Mucosa of rectum (tissue), 2 donors: Measurements from ENCODE around the gene THOC2.

Source experiments
- H3K27ac ChIP-seq, 2 donors: one replicate each; pipeline ENCODE4 v1.7.0; 2013; ENCODE audit warnings: inconsistent platforms in 2 of 2, low read depth in 2 of 2, low read length in 2 of 2
- H3K27me3 ChIP-seq, 2 donors: one replicate each; pipeline ENCODE4 v1.7.0; 2013; ENCODE audit warnings: low read length in 2 of 2; ENCODE audit not compliant: control insufficient read depth in 2 of 2, insufficient read depth in 2 of 2
- H3K36me3 ChIP-seq, 2 donors: one replicate each; pipeline ENCODE4 v1.7.0; 2013; ENCODE audit warnings: low read length in 2 of 2; ENCODE audit not compliant: control insufficient read depth in 2 of 2, insufficient read depth in 2 of 2
- H3K4me1 ChIP-seq, 2 donors: one replicate each; pipeline ENCODE4 v1.7.0; 2013; ENCODE audit warnings: low read length in 2 of 2, mild to moderate bottlenecking in 1 of 2; ENCODE audit not compliant: control insufficient read depth in 2 of 2, insufficient read depth in 2 of 2
- H3K4me3 ChIP-seq, 2 donors: one replicate each; pipeline ENCODE4 v1.7.0; 2013; ENCODE audit warnings: low read length in 2 of 2
- H3K9ac ChIP-seq, 2 donors: one replicate each; pipeline ENCODE4 v1.7.0; 2013; ENCODE audit warnings: low read length in 2 of 2, low read depth in 1 of 2, mild to moderate bottlenecking in 1 of 2
- H3K9me3 ChIP-seq, 2 donors: one replicate each; pipeline ENCODE4 v1.7.0; 2013; ENCODE audit warnings: low read length in 2 of 2; ENCODE audit not compliant: control insufficient read depth in 2 of 2
- donor health status: healthy.
- donor health status: Normal muscosa, but diverticular disease.

The THOC2 gene

DNA sequence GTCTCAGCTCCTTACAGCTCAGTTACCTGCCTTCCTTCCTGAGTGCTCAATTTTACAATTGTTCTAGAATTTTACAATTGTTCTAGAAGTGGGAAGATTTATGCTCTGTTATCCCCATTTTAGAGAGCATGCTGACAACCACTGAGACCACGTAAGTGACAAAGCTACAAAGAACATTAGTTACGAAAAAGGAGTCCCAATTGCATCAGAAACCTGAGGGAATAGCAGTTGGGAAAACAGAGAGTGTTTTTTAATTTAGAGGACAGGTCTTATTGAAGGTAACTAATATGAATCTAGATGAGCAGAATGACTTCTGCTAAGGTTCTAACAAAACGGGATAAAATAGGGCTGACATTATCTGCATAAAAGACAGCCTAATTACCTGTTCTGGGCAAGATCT, 103.3 kb downstream of the THOC2 start:
- H3K9me3 ChIP-seq = no peaks in the 10 kb centered on the region

GRCh38 chrX:123626962-123627361, 105.9 kb downstream of the THOC2 start:
- Histone ChIP-seq H3K27ac (no peak overlapping the region), H3K36me3 (peaks cover 9% of the 10 kb centered on the region in 2 donors), H3K4me1 (no peaks in the 10 kb centered on the region), H3K9ac (no peak overlapping the region), H3K4me3 (no peak overlapping the region), H3K27me3 (no peaks in the 10 kb centered on the region), H3K9me3 (no peaks in the 10 kb centered on the region)

More for the DNA sequence above, 103.3 kb downstream of the THOC2 start:
- Histone ChIP-seq H3K9ac (no peak overlapping the region), H3K27me3 (no peaks in the 10 kb centered on the region), H3K4me1 (no peaks in the 10 kb centered on the region), H3K27ac (no peak overlapping the region), H3K36me3 (peaks cover 4 to 10% of the 10 kb centered on the region in 2 donors), H3K4me3 (no peak overlapping the region)

DNA sequence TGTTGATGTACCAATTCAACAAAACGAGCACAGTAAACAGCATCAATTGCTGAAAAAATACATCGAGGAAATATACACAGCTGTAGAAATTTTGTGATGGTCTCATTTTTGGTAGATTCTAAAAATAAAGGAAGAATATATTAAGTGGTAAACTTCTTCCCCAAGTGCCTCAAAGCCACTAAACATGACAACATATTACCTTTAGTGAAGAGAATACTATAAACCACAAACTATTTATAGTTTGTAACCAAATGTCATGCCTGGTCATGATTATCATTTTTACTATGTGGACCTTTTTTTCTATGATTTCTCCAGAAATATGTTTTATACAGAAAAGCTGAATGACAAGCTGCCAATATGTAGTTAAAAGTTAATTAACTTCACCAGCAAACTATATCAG, 106.9 kb downstream of the THOC2 start:
- H3K4me3 ChIP-seq = no peak overlapping the region
- no peaks in the 10 kb centered on the region for H3K27me3 ChIP-seq
- H3K9ac ChIP-seq = no peak overlapping the region
- no peaks in the 10 kb centered on the region for H3K9me3 ChIP-seq
- H3K27ac ChIP-seq = no peak overlapping the region
- no peaks in the 10 kb centered on the region for H3K4me1 ChIP-seq
- peaks cover 11% of the 10 kb centered on the region in 2 donors for H3K36me3 ChIP-seq

DNA sequence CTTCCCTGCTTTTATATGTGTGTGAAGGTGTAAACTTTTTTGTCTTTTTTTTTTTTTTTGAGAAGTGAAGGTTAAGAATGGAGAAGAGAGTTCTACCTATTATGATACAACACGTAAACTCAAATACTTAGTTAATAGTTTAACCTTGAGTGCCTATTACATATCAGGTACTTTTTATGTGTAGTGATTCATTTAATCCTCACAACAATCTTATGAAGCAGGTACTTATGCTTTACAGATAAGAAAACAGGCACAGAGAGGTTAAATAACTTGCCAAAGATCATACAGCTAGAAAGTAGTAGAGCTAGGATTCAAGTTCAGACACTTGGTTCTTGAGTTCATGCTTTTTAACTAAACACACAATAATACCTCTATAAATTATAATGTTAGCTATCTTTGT, 107.4 kb downstream of the THOC2 start:
- Histone ChIP-seq H3K9me3 (no peaks in the 10 kb centered on the region), H3K9ac (no peak overlapping the region), H3K27ac (no peak overlapping the region), H3K27me3 (no peaks in the 10 kb centered on the region), H3K36me3 (peaks cover 15% of the 10 kb centered on the region in 2 donors), H3K4me3 (no peak overlapping the region), H3K4me1 (no peaks in the 10 kb centered on the region)

- Histone ChIP-seq H3K36me3 (peaks cover 11 to 15% of the 10 kb centered on the region in 2 donors), H3K27me3 (no peaks in the 10 kb centered on the region), H3K4me1 (no peaks in the 10 kb centered on the region), H3K27ac (no peak overlapping the region), H3K9me3 (no peaks in the 10 kb centered on the region), H3K4me3 (no peak overlapping the region), H3K9ac (no peak overlapping the region)
Measured at GRCh38 chrX:123617007-123617406, 115.8 kb downstream of the THOC2 start.

DNA sequence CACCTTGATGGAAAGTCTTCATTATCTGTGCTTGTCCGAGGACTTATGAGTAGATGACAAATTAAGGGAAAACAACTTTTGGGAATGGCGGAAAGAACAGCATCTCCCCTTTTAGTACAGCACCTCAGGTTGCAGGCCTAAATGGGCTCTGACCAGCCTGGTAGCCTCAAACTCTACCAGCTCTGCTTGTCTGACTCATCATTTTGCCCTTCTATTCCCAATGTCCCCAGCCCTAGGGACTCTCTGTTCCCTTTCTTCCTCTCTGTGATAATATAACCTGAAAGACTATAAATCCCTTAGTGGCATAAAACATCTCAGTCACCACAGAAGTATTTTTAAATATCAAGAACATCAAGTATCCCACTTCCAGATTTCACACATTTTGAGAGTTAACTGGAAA, 121.9 kb downstream of the THOC2 start:
- Histone ChIP-seq H3K9ac (no peak overlapping the region), H3K27ac (no peak overlapping the region), H3K4me3 (no peak overlapping the region), H3K27me3 (no peaks in the 10 kb centered on the region), H3K9me3 (no peaks in the 10 kb centered on the region), H3K36me3 (peaks cover 3 to 4% of the 10 kb centered on the region in 2 donors), H3K4me1 (no peaks in the 10 kb centered on the region)

- H3K27ac ChIP-seq = no peak overlapping the region
- no peaks in the 10 kb centered on the region for H3K9me3 ChIP-seq
- H3K4me1 ChIP-seq = no peaks in the 10 kb centered on the region
- H3K27me3 ChIP-seq = no peaks in the 10 kb centered on the region
- H3K4me3 ChIP-seq = no peak overlapping the region
- H3K9ac ChIP-seq = no peak overlapping the region
- peaks cover 0 to 3% of the 10 kb centered on the region in 2 donors for H3K36me3 ChIP-seq
Measured at GRCh38 chrX:123607806-123608205, 125.0 kb downstream of the THOC2 start.

GRCh38 chrX:123607270-123607669, 125.6 kb downstream of the THOC2 start:
- H3K4me3 ChIP-seq = no peak overlapping the region
- H3K36me3 ChIP-seq = peaks cover 0 to 3% of the 10 kb centered on the region in 2 donors
- H3K27ac ChIP-seq = no peak overlapping the region
- H3K27me3 ChIP-seq = no peaks in the 10 kb centered on the region
- H3K9ac ChIP-seq = no peak overlapping the region
- no peaks in the 10 kb centered on the region for H3K4me1 ChIP-seq
- H3K9me3 ChIP-seq = no peaks in the 10 kb centered on the region

GRCh38 chrX:123603491-123603890, 129.4 kb downstream of the THOC2 start:
- Histone ChIP-seq H3K4me3 (no peak overlapping the region), H3K27ac (no peak overlapping the region), H3K9ac (no peak overlapping the region), H3K9me3 (no peaks in the 10 kb centered on the region), H3K27me3 (no peaks in the 10 kb centered on the region), H3K4me1 (no peaks in the 10 kb centered on the region), H3K36me3 (peaks cover 0 to 3% of the 10 kb centered on the region in 2 donors)

GRCh38 chrX:123601437-123601836, 131.4 kb downstream of the THOC2 start:
- no peaks in the 10 kb centered on the region for H3K27me3 ChIP-seq
- H3K4me3 ChIP-seq = no peak overlapping the region
- H3K36me3 ChIP-seq = peaks cover 0 to 3% of the 10 kb centered on the region in 2 donors
- no peaks in the 10 kb centered on the region for H3K9me3 ChIP-seq
- no peaks in the 10 kb centered on the region for H3K4me1 ChIP-seq
- H3K27ac ChIP-seq = no peak overlapping the region
- no peak overlapping the region for H3K9ac ChIP-seq

- peaks cover 0 to 3% of the 10 kb centered on the region in 2 donors for H3K36me3 ChIP-seq
- no peaks in the 10 kb centered on the region for H3K4me1 ChIP-seq
- H3K27ac ChIP-seq = no peak overlapping the region
- no peak overlapping the region for H3K4me3 ChIP-seq
- H3K27me3 ChIP-seq = no peaks in the 10 kb centered on the region
- no peak overlapping the region for H3K9ac ChIP-seq
- H3K9me3 ChIP-seq = no peaks in the 10 kb centered on the region
Measured at GRCh38 chrX:123600181-123600580, 132.7 kb downstream of the THOC2 start.
